BLaER1 (cell line): ENCODE measurements around the gene ATP9A.
"Not testable (repeated sequence)": the region's sequence is repeated elsewhere in the genome, so short reads cannot be mapped to it uniquely, and the experiment has no call there.

ENCODE experiments used
- H3K27ac ChIP-seq: shearing (Covaris generic); formaldehyde crosslinking; 2 replicates; pipeline ENCODE4 v1.8.1; 2022
- H3K27me3 ChIP-seq: shearing (Covaris generic); formaldehyde crosslinking; 2 replicates; pipeline ENCODE4 v1.8.1; 2022
- H3K36me3 ChIP-seq: shearing (Covaris generic); formaldehyde crosslinking; 2 replicates; pipeline ENCODE4 v1.8.1; 2022
- H3K4me1 ChIP-seq: shearing (Covaris generic); formaldehyde crosslinking; 2 replicates; pipeline ENCODE4 v1.8.1; 2022
- H3K4me2 ChIP-seq: shearing (Covaris generic); formaldehyde crosslinking; 2 replicates; pipeline ENCODE4 v1.8.1; 2022
- H3K4me3 ChIP-seq: shearing (Covaris generic); formaldehyde crosslinking; 2 replicates; pipeline ENCODE4 v1.8.1; 2022
- H3K9ac ChIP-seq: shearing (Covaris generic); formaldehyde crosslinking; 2 replicates; pipeline ENCODE4 v1.8.1; 2022
- H3K9me3 ChIP-seq: shearing (Covaris generic); formaldehyde crosslinking; 2 replicates; pipeline ENCODE4 v1.8.1; 2022
- H4K20me1 ChIP-seq: shearing (Covaris generic); formaldehyde crosslinking; 2 replicates; pipeline ENCODE4 v1.8.1; 2022
- Cebpa-rat ChIP-seq: shearing (Covaris generic); IDR thresholded peaks from 2 replicates; pipeline ENCODE4 v1.8.1; 2022

Gene ATP9A

GRCh38 chr20:51660672-51661608 lies 107.2 kb downstream of the ATP9A start:
- no peak overlapping the region for H3K4me2 ChIP-seq
- no peak overlapping the region for H3K27ac ChIP-seq
- no peaks in the 10 kb centered on the region for H4K20me1 ChIP-seq
- no peak overlapping the region for H3K4me3 ChIP-seq
- H3K9me3 ChIP-seq = no peaks in the 10 kb centered on the region
- H3K9ac ChIP-seq = no peak overlapping the region
- no peak for TF ChIP-seq Cebpa-rat
- peaks cover 6% of the 10 kb centered on the region; the same call in 1 of the 2 replicates for H3K4me1 ChIP-seq
- H3K27me3 ChIP-seq = no peaks in the 10 kb centered on the region
- H3K36me3 ChIP-seq = peaks cover 31% of the 10 kb centered on the region

GRCh38 chr20:51659491-51660050 lies 108.6 kb downstream of the ATP9A start:
- Histone ChIP-seq H3K9ac (no peak overlapping the region), H3K36me3 (peaks cover 37% of the 10 kb centered on the region), H3K27me3 (no peaks in the 10 kb centered on the region), H4K20me1 (no peaks in the 10 kb centered on the region), H3K27ac (no peak overlapping the region), H3K4me1 (peaks cover 6% of the 10 kb centered on the region; the same call in 1 of the 2 replicates), H3K4me2 (no peak overlapping the region), H3K9me3 (no peaks in the 10 kb centered on the region), H3K4me3 (no peak overlapping the region)
- no peak for TF ChIP-seq Cebpa-rat

- Histone ChIP-seq H3K9me3 (no peaks in the 10 kb centered on the region), H4K20me1 (no peaks in the 10 kb centered on the region), H3K36me3 (peaks cover 37% of the 10 kb centered on the region), H3K27ac (no peak overlapping the region), H3K4me1 (peaks cover 21% of the 10 kb centered on the region), H3K4me3 (no peak overlapping the region), H3K9ac (no peak overlapping the region), H3K4me2 (no peak overlapping the region), H3K27me3 (no peaks in the 10 kb centered on the region)
- TF ChIP-seq Cebpa-rat = no peak
These were observed 111.4 kb downstream of the ATP9A start for GRCh38 chr20:51656726-51657260.

- H3K4me1 ChIP-seq = peaks cover 26% of the 10 kb centered on the region
- not testable (repeated sequence) for H4K20me1 ChIP-seq, H3K27me3 ChIP-seq, H3K27ac ChIP-seq, H3K4me3 ChIP-seq, H3K9ac ChIP-seq, H3K4me2 ChIP-seq, H3K9me3 ChIP-seq
- H3K36me3 ChIP-seq = peaks cover 37% of the 10 kb centered on the region
These were observed 112.1 kb downstream of the ATP9A start for GRCh38 chr20:51656089-51656488.

GRCh38 chr20:51654495-51654894 lies 113.7 kb downstream of the ATP9A start:
- Histone ChIP-seq H3K9ac (no peak overlapping the region), H4K20me1 (no peaks in the 10 kb centered on the region), H3K27ac (no peak overlapping the region), H3K9me3 (no peaks in the 10 kb centered on the region), H3K27me3 (no peaks in the 10 kb centered on the region), H3K4me1 (peaks cover 41% of the 10 kb centered on the region), H3K4me2 (no peak overlapping the region), H3K36me3 (peaks cover 28% of the 10 kb centered on the region), H3K4me3 (no peak overlapping the region)
- TF ChIP-seq Cebpa-rat = no peak

- no peak overlapping the region for H3K9ac ChIP-seq
- H3K27me3 ChIP-seq = no peaks in the 10 kb centered on the region
- no peaks in the 10 kb centered on the region for H4K20me1 ChIP-seq
- H3K36me3 ChIP-seq = peaks cover 27% of the 10 kb centered on the region
- no peak overlapping the region for H3K4me3 ChIP-seq
- peaks cover 45% of the 10 kb centered on the region for H3K4me1 ChIP-seq
- TF ChIP-seq Cebpa-rat = no peak
- H3K9me3 ChIP-seq = no peaks in the 10 kb centered on the region
- H3K27ac ChIP-seq = no peak overlapping the region
- no peak overlapping the region for H3K4me2 ChIP-seq
These were observed 114.1 kb downstream of the ATP9A start for GRCh38 chr20:51654060-51654459.

GRCh38 chr20:51653226-51653625 lies 115.0 kb downstream of the ATP9A start:
- Histone ChIP-seq H4K20me1 (no peaks in the 10 kb centered on the region), H3K9me3 (no peaks in the 10 kb centered on the region), H3K9ac (no peak overlapping the region), H3K27me3 (no peaks in the 10 kb centered on the region), H3K27ac (no peak overlapping the region), H3K36me3 (peaks cover 24% of the 10 kb centered on the region), H3K4me3 (no peak overlapping the region), H3K4me1 (peaks cover 50% of the 10 kb centered on the region), H3K4me2 (no peak overlapping the region)
- no peak for TF ChIP-seq Cebpa-rat

GRCh38 chr20:51651921-51652549 lies 116.2 kb downstream of the ATP9A start:
- Histone ChIP-seq H3K27me3 (no peaks in the 10 kb centered on the region), H3K36me3 (peaks cover 13% of the 10 kb centered on the region), H3K4me1 (peaks cover 45% of the 10 kb centered on the region), H3K9ac (no peak overlapping the region), H3K4me3 (no peak overlapping the region), H3K27ac (peak overlapping the region; percentile 56), H3K9me3 (no peaks in the 10 kb centered on the region), H3K4me2 (peak overlapping the region; percentile 73), H4K20me1 (no peaks in the 10 kb centered on the region)
- no peak for TF ChIP-seq Cebpa-rat

GRCh38 chr20:51650685-51651134 lies 117.5 kb downstream of the ATP9A start:
- H3K27ac ChIP-seq = peak overlapping the region; percentile 30; the same call in 1 of the 2 replicates
- peaks cover 6% of the 10 kb centered on the region; the same call in 1 of the 2 replicates for H3K36me3 ChIP-seq
- peaks cover 45% of the 10 kb centered on the region for H3K4me1 ChIP-seq
- no peaks in the 10 kb centered on the region for H3K27me3 ChIP-seq
- H3K9ac ChIP-seq = no peak overlapping the region
- H4K20me1 ChIP-seq = no peaks in the 10 kb centered on the region
- peak; percentile 76; the same call in 1 of the 2 replicates for TF ChIP-seq Cebpa-rat
- H3K4me3 ChIP-seq = no peak overlapping the region
- peak overlapping the region; percentile 58 for H3K4me2 ChIP-seq
- no peaks in the 10 kb centered on the region for H3K9me3 ChIP-seq
